ES-I3 (cell line): ENCODE results near the gene IRAK3.
"Not testable (repeated sequence)": the region's sequence is repeated elsewhere in the genome, so short reads cannot be mapped to it uniquely, and the experiment has no call there.

Experiments
- H3K36me3 ChIP-seq: 2 replicates; pipeline ENCODE4 v1.6.1; 2013; ENCODE audit warnings: mild to moderate bottlenecking, low read length, control low read depth, moderate library complexity; ENCODE audit not compliant: insufficient read depth
- H3K4me1 ChIP-seq: 2 replicates; pipeline ENCODE4 v1.6.1; 2013; ENCODE audit warnings: mild to moderate bottlenecking, control low read depth, low read length; ENCODE audit not compliant: insufficient read depth
- H3K9ac ChIP-seq: 2 replicates; pipeline ENCODE4 v1.6.1; 2013; ENCODE audit warnings: low read depth, mild to moderate bottlenecking, low read length, moderate library complexity
- H3K9me3 ChIP-seq: 2 replicates; pipeline ENCODE4 v1.6.1; 2013; ENCODE audit warnings: mild to moderate bottlenecking, low read length, moderate library complexity; ENCODE audit not compliant: control insufficient read depth, insufficient read depth

The IRAK3 gene

GRCh38 chr12:66303316-66303804, 114.3 kb downstream of the IRAK3 start:
- peak overlapping the region; percentile 90; the same call in 1 of the 2 replicates for H3K9ac ChIP-seq
- H3K36me3 ChIP-seq, H3K4me1 ChIP-seq, H3K9me3 ChIP-seq: not testable (repeated sequence)
